ENCODE results near the gene DCN.
"Not testable (repeated sequence)": the region's sequence is repeated elsewhere in the genome, so short reads cannot be mapped to it uniquely, and the experiment has no call there.

Gene DCN, protein sequence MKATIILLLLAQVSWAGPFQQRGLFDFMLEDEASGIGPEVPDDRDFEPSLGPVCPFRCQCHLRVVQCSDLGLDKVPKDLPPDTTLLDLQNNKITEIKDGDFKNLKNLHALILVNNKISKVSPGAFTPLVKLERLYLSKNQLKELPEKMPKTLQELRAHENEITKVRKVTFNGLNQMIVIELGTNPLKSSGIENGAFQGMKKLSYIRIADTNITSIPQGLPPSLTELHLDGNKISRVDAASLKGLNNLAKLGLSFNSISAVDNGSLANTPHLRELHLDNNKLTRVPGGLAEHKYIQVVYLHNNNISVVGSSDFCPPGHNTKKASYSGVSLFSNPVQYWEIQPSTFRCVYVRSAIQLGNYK

DNA sequence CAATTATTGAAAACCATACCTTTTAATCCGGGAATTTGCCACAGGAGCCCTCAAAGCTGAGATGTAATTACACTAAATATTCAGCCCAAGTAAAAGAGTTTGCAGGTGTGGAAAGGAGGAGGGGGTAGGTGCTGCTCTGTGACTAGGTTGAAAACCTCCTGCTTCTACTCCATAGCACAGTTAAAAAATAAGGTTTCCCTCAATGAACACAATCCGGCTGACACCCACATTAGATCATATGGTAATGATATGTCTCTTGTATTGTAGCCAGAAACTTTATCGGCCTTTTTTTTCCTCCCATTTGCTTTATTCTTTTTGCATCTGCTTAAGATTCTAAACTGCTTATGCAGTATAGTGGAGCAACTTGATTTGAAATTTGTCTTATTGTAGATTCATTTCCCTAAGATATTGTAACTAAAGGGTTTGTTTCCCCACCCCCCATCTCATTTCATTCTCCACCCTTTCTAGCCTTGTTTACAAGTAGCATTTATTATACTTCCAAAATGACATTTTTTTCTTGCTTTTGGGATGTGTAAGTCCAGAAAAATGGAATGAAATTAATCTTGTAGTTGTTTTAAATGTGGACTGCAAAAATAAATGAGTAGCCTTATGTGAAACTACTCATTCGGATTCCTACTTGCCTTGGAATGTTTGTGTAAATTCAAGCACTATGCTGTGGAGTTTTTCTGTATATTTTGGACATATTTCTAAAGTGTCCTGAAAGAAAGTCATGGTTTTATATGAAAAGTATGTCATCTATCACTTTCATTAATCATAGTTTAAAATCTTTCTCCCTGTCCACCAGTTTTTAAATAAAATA is at the start of gene DCN:
TSS of gene DCN (minus strand) at position 182 of the 820 bp plus-strand sequence. CDS start 4,265 bp downstream, outside the sequence.
- no peak for DNase-seq

DNA sequence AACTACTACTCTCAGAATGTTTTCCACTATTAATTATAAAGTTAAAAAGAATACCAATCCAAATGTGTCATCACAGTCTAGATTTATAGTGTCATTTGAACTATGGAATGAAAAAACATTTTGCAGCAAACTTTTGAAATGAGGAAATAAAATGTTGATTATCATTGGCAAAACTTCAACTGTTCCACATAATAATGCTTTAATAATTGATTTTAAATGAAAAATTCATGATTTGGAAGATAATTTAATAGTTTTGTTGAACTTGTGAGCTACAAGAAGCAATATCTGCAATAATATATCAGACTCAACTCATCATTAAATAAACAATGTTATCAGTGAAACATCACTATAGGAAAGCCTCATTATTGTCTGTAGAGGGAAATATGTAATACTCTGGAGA is 48.2 kb upstream of the DCN start:
- no peak for DNase-seq

DNA sequence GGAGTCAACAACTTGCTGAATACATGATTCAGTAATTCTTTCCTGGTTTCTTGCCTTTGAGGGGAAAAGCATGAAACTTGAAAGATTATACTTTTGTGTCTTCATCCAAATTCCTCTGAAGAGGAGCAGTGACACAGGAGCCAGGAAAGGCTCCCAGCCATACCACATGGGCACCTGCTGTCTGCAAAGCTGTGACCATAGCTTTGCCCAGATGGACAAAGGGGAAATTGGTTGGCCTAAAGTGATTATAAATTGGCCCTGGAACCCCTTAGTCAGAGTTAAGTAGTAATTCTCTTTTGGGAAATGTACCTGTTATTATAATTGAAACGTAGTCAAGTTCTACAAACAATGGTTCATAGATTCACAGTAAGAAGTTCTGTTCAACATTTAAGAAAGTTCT is 44.3 kb upstream of the DCN start:
- no peak for DNase-seq

DNA sequence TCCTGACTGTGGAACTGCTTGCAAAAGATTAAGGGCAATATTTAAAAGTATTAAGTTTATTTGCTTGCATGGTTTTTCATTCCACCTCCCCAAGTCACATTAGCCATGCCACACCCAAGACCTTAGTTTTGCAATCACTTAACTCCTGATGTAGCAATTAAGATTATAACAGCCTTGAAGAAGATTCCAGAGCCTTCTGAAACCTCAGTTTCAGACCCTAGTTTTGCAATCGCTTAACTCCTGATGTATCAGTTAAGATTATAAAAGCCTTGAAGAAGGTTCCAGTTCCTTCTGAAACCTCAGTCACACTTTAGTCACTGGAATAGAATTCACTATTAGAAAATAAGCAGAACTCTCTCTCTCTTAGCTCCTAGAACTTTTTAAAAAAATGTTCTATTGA is 42.7 kb upstream of the DCN start:
- DNase-seq: no peak

DNA sequence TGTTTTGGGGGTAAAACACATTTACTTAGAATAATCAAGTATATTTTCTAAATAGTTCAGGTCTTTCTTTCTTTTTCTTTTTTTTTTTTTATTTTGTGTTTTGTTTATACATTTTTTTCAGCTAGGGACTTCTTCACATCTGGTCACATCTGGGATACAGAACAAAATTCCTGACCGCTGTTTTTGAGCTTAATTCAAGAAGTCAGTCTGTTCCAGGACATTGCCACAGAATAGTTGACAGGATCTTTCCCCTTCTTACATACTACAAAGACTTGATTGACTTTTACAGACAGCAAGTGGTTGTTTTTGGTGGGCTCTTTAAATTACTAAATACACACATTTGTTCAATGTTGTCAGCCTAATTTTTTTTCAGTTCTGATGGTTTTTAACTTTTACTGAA is 41.8 kb upstream of the DCN start:
- no peak for DNase-seq

DNA sequence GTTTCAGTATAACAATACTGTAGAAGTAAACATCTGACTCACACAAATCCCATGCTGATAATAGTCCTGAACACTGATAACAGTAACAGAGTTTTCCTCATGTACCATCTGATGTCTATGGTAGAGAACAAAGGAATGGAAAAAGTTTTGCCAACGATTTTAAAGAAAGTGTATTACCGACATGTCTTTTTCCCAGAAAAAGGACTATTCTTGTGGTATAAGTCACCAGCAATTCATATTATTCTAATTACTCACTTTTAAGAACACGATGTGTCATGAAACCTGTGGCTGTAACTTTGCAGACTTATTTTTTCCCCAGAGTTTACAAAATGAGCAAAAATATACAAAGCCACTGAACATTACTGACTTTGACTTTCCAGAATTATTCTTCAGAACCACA is 40.1 kb upstream of the DCN start:
- no peak for DNase-seq

DNA sequence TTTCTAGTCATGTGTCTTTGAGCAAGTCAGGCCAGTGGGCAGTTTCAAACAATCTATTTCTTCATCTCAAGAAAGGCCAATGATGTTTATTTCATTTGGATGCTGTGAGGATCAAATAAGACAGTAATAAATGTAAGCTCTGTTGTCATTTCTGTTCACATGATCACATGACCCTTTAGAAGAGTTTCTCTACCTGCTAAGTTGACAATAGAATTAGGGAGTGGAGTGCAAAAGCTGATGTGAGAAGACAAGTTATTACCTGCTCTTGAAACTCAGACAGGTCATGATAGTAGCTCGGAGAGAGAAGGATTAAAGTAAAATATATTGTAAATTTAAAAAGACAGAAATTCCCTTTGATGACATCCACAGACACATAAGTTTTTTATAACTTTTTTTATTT is 37.3 kb upstream of the DCN start:
- no peak for DNase-seq

DNA sequence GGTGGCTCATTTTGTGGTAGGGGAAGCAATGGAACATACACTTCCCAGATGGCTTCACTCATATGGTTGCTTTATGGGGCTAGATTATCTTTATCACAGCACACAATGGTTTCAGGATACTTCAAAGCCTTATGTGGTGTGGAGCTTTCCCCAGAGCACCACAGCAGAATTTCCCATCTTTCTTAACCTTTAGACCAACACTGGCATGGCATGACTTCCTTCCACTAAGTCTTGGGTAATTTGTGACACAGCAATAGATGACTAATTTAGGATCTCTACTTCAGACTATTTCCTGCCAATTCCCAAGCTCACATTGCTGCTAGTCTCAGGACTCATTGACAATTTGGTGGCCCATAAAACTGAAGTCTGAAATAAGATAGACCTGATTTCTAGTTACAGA is 36.9 kb upstream of the DCN start:
- no peak for DNase-seq

DNA sequence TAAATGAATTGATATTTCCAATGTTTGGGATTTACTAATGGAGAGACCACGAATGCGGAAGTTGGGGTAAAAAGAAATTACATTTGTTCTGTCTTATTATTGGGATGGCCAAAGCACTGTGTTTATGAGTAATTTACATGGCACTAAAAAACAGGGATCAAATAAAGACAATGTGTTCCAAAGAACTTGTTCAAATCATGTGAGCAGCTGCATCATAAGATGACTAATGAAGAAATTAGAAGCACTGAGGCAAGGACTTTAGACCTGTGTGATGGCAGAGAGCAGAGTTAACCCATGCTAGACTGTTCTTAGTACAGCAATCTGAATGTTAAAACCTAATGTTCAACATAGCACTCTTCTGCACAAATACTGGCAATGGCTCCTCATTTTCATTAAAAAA is 34.3 kb upstream of the DCN start:
- no peak for DNase-seq

DNA sequence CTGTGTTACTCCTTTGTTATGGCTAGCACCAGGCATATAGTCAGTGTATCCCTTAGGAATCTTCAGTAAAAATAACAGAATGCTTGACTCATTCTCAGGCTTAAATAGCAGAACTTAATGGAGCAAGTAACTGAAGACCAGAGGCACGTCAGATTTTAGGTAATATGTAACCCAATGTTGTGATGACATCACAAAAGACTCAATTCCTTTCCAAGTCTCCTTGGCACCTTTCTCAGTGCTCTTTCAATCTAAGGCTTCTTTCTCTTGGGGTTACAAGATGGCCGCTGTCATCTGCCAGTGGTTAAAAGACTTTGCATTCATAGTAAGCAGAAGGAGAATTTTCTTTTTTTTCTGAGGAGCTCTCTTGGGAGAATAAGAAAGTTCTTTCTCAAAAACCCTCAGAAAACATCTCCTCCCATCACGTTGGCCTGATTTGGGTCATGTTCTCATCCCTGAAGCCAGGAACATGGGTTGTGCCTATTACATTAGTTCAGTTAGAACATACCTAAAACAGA is 33.4 kb upstream of the DCN start:
- DNase-seq: no peak

DNA sequence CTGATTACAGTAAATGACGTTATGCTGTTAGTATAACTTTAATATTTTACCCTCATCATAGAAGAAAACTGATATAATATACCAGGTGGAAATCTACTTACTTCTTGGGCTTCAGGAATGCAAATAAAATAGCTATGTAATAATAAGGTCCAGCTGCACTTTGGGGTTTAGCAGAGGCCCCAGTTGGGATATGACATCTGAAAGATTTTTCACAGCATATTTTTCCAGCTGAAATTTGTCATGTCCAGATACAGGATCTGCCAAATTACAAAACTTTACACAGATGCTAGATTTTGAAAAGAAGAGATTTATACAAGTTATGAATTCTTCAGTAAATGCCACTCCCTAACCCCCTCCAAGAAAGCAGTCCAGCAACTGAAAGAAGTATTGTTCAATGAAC is 29.2 kb upstream of the DCN start:
- no peak for DNase-seq

DNA sequence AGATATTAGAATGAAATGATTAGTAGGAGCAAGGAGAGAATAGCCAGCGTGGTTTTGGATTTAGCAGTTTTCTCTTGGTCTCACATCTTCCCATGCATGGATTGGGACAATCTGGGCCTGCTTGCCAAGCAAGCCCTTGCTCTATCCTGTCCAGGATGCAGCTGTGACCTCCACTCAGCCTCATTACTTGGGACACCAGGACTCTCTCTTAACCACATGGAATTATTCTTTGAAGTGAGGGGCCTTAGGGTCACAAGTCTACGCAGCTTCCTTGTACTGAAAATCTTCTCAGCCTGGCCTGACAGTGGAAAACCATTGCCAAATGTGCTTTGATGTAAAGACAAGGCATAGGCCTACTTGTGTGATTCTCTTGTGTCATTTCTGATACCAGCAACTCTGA is 28.0 kb upstream of the DCN start:
- no peak for DNase-seq

DNA sequence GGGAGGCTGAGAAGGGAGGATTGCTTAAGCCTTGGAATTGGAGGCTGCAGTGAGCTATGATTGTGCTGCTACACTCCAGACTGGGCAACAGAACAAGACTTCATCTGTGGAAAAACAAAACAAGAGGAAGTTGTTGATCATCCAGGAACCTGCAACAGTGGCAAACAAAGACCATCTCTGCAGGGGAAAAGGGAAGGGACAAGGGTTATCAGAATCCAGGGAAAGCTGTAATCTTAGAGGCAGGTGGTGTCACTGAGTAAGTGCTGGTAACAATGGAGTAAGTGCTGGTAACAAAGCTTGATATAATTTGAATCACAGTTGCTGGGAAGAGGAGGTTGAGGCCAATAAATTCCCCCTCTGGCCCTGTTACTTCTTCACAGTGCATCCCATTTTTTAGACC is 27.5 kb upstream of the DCN start:
- DNase-seq: no peak

DNA sequence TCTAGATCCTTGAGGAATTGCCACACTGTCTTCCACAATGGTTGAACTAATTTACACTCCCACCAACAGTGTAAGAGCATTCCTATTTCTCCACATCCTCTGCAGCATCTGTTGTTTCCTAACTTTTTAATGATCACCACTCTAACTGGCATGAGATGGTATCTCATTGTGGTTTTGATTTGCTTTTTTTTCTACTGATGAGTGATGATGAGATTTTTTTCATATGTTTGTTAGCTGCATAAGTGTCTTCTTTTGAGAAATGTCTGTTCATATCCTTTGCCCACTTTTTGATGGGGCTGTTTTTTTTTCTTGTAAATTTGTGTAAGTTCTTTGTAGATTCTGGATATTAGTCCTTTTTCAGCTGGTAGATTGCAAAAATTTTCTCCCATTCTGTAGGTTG is 24.7 kb upstream of the DCN start:
- DNase-seq: not testable (repeated sequence)

DNA sequence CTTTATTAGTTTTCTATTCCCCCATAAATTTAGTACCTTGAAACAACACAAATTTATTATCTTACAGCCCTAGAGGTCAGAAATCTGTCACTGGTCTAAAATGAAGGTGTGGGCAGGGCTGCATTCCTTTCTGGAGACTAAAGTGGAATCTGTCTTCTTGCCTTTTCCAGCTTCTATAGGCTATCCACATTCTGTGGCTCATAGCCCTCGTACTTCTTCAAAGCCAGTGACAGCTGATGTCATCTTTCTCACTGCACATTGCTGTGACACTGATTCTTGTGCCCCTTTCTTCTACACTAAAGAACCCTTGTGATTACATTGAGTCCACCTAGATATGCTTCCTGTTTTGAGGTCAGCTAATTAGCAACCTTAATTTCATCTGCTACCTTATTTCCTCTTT is 23.2 kb upstream of the DCN start:
- no peak for DNase-seq

DNA sequence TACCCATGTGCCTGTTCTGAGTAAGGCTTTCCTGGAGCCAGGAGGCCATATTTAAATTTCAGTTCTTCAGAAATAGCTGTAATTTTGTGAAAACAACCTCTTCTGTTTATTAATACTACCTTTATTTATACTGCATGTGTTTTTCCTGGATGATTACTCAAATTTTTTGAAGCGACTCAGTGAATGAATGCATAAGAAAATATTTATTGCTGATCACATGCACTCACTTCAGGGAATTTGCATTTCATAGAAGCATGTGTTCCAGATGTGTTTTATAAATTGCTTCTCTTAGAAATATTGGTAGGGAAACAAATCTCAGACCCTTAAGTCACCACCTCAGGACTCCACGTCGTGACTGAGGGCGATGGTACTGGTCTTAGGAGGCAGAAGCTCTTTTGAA is 21.8 kb upstream of the DCN start:
- DNase-seq: no peak

DNA sequence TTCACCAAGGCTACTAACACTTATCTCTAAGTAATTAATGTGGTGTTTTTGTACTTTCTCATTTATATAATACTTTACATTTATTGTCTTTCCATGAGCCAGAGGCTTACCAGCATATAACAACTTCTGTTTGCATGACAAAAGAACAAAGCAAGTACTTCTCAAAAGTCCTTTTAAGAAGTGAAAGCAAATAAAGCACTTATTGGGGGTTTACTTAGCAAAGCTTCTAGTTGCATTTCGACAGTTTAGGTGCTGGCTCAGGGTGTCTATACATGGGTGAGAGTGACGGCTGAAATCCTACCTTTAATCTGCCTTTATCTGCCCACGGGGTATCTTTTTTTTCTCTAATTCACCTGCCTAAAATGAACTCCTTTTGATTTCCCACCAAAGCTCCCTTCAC is 21.0 kb upstream of the DCN start:
- no peak for DNase-seq

DNA sequence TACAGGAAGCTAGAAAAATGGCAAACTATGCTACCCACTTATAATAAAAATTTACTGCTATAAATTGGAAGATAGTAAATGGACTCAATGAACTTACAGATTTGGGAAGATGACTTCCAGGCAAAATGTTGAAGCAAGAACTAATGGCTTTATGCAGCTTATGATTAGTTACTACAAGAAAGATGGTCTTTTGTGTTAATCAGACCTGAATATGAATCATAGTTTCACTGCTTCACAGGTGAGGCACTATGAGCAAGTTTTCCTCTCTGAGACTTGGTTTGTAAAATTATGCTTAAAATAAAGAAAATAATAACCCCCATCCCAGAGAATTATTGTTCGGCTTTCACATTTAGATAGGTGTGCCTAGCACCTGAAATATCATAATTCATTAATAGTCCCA is 19.8 kb upstream of the DCN start:
- no peak for DNase-seq

DNA sequence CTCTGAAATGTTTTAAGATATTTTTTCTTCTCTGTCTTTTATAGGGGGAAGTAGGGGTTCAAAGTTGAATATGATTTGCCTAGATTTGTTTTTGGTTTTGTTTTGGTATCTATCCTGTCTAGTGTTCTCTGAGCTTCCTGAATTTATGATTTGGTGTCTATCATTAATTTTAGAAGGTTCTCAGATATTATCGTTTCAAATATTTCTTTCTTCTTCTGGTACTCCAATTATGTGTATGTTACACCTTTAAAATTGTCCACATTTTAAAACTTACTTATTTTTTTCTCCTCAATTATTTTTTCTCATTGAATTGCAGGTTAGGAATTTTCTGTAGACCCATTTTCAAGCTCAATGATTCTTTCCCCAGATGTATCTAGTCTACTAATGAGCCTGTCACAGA is 13.8 kb upstream of the DCN start:
- no peak for DNase-seq

DNA sequence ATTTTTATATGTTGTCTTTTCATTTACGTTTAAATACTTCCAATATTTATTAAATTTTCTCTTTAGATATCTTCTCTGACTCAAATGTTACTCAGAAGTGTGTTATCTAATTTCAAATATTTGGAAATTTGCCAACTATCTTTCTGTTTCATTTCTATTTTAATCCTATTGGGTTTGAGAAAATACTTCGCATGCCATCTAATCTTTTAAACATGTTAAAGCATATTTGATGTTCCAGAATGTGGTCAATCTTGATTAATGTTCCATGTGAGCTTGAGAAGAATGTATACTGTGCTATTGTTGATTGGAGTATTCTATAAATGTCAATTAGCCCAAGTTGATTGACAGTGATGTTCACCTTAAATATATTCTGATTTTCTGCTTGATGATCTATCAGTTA is 11.9 kb upstream of the DCN start:
- DNase-seq: no peak

DNA sequence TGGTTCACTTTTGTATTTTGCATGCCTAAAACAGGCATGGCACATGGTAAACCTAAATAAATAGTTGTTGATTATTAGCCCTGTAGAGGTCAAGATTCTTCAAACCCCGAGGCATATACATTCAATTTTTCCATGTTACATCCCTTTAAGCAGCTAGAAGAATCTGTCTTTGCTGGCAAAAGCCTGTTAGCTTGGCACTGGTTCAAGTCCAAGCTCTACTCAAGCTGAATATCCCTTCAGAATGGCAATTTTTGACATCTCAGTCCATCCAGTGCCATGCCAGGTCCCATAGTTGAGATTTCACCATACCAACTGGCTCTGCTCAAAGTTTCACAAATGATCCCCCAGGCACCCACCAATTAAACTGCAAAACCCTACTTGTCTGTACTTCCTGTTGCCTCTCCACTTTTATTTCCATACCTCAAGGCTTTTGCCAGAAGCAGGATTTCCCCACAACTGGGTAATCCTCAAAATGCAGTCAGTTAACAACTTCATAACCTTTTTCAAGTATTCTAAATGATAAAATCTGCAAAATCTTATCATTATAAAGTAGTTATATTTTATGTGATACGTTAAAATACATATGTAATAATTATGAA is 9.0 kb upstream of the DCN start:
- DNase-seq: no peak

DNA sequence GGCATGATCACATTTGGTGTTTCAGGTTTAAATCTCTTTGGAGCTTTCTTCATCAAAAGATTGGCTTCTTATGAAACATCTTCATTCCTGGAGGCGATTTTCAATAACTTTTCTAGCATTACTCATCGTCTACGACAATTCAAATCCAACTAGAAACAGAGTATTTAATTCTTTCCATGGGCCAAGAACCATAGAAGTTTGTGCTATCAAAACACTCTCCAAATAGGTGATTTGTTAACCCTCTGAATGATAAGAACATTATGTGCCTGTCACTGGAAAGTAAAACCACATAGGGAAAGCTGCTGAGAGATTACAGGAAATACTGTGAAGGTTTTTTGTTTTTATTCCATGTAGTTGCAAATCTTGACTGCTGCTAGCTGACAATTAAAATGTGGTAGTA is 6.9 kb upstream of the DCN start:
- DNase-seq: no peak

DNA sequence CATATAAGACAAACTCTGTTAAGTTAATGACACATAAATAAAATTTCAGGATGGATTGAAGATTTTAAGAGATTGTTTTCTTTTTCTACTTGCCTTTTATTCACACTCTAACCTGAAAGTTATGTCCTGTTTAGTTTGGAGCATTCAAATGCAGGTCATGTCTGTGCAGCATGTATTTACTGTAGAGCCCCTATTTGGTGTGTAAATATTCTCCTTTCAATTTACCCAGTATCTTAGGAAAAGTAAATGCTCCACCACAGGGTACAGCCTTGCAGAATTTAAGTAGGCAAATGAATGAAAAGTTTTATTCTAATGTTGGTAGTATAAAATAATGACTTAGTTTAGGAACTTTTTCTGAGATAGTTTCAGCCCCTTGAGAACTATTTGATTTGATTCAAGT is 6.2 kb upstream of the DCN start:
- DNase-seq: no peak

DNA sequence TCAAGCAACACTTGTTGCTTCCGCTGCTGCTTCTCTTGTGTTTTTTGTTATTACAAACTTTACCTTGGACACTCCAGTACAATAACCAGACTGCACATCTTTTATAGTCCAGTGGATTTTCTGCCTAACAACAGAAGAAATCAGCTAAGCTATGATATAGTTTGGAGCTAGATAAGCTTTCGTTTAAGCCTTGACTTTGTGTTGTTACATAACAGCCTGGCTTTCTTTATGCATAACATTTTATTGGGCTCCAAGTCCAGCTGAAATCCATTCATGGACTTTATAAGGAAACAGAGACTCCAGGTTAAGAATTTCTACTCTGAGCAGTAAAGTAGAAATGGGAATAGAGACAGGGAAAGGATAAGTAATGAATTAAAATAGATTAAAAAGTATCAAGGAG is 3.5 kb upstream of the DCN start:
- DNase-seq: no peak
